Neuronal stem cell (in vitro differentiated cells): ENCODE measurements around the gene SLC6A16.
"Not testable (repeated sequence)": the region's sequence is repeated elsewhere in the genome, so short reads cannot be mapped to it uniquely, and the experiment has no call there.

Experiments
- DNase-seq: peaks from one replicate; pipeline ENCODE4 v3.0.0-alpha.2; 2013; ENCODE audit warnings: low spot score
- H2AFZ ChIP-seq: one replicate; pipeline ENCODE4 v1.6.1; 2013; ENCODE audit warnings: mild to moderate bottlenecking, low read length, inconsistent platforms
- H2AK5ac ChIP-seq: 2 replicates; pipeline ENCODE4 v1.6.1; 2013; ENCODE audit warnings: low read depth, mild to moderate bottlenecking, inconsistent platforms, low read length, moderate library complexity, mixed read lengths
- H2BK120ac ChIP-seq: 2 replicates; pipeline ENCODE4 v1.6.1; 2013; ENCODE audit warnings: low read depth, mild to moderate bottlenecking, inconsistent platforms, low read length, moderate library complexity, mixed read lengths
- H2BK12ac ChIP-seq: one replicate; pipeline ENCODE4 v1.6.1; 2013; ENCODE audit warnings: low read length, inconsistent platforms
- H2BK15ac ChIP-seq: 2 replicates; pipeline ENCODE4 v1.6.1; 2013; ENCODE audit warnings: mild to moderate bottlenecking, low read length, inconsistent platforms, mixed read lengths
- H2BK5ac ChIP-seq: one replicate; pipeline ENCODE4 v1.6.1; 2013; ENCODE audit warnings: inconsistent platforms, mild to moderate bottlenecking, low read length, moderate library complexity
- H3K14ac ChIP-seq: one replicate; pipeline ENCODE4 v1.6.1; 2013; ENCODE audit warnings: low read length, inconsistent platforms
- H3K18ac ChIP-seq: 2 replicates; pipeline ENCODE4 v1.6.1; 2013; ENCODE audit warnings: low read length, inconsistent platforms
- H3K23ac ChIP-seq: 2 replicates; pipeline ENCODE4 v1.6.1; 2013; ENCODE audit warnings: low read depth, mild to moderate bottlenecking, mixed read lengths, low read length, inconsistent platforms; ENCODE audit not compliant: poor library complexity
- H3K27ac ChIP-seq: replicated peaks from 3 replicates; pipeline ENCODE4 v1.5.1; 2013; ENCODE audit warnings: low read length, inconsistent platforms
- H3K27me3 ChIP-seq, 3 experiments: 2 replicates each; pipeline ENCODE4 v1.6.1; 2013; ENCODE audit warnings: low read length in 3 of 3, mild to moderate bottlenecking in 2 of 3, inconsistent platforms in 1 of 3, low read depth in 1 of 3, mixed read lengths in 1 of 3, moderate library complexity in 1 of 3; ENCODE audit not compliant: control insufficient read depth in 3 of 3, insufficient read depth in 3 of 3
- H3K36me3 ChIP-seq, 2 donors: replicated peaks in 1 of 2; 2 replicates each; pipeline ENCODE4 v1.6.1; 2013; ENCODE audit warnings: low read length in 2 of 2; ENCODE audit not compliant: control insufficient read depth in 2 of 2, insufficient read depth in 2 of 2
- H3K4ac ChIP-seq: 2 replicates; pipeline ENCODE4 v1.6.1; 2013; ENCODE audit warnings: inconsistent platforms, mild to moderate bottlenecking, low read length, moderate library complexity
- H3K4me1 ChIP-seq, 2 donors: 1 replicate in 1 of 2; 2 replicates in 1 of 2; pipeline ENCODE4 v1.6.1; 2013; ENCODE audit warnings: low read length in 2 of 2, low read depth in 1 of 2; ENCODE audit not compliant: control insufficient read depth in 2 of 2, insufficient read depth in 1 of 2
- H3K4me2 ChIP-seq: one replicate; pipeline ENCODE4 v1.6.1; 2013; ENCODE audit warnings: mild to moderate bottlenecking, low read length, inconsistent platforms; ENCODE audit not compliant: insufficient read depth, poor library complexity, severe bottlenecking
- H3K4me3 ChIP-seq, 2 donors: 2 replicates each; pipeline ENCODE4 v1.5.1; 2013; ENCODE audit warnings: low read length in 2 of 2, mild to moderate bottlenecking in 2 of 2, inconsistent platforms in 1 of 2, moderate library complexity in 1 of 2
- H3K79me1 ChIP-seq: one replicate; pipeline ENCODE4 v1.6.1; 2013; ENCODE audit warnings: low read depth, mild to moderate bottlenecking, inconsistent platforms, low read length, moderate library complexity
- H3K9ac ChIP-seq: one replicate; pipeline ENCODE4 v1.6.1; 2013; ENCODE audit warnings: mild to moderate bottlenecking, low read depth, low read length, inconsistent platforms; ENCODE audit not compliant: poor library complexity
- H3K9me3 ChIP-seq, 2 donors: replicated peaks in 1 of 2; 2 replicates each; pipeline versions ENCODE3 to v1.6.1; 2013; ENCODE audit warnings: low read length in 2 of 2, mild to moderate bottlenecking in 2 of 2, inconsistent platforms in 1 of 2, low read depth in 1 of 2, mixed read lengths in 1 of 2, moderate library complexity in 1 of 2; ENCODE audit not compliant: control insufficient read depth in 2 of 2, insufficient read depth in 1 of 2
- H4K8ac ChIP-seq: one replicate; pipeline ENCODE4 v1.6.1; 2013; ENCODE audit warnings: low read depth, mild to moderate bottlenecking, inconsistent platforms, low read length, moderate library complexity
- H4K91ac ChIP-seq: one replicate; pipeline ENCODE4 v1.6.1; 2013; ENCODE audit warnings: low read length, low read depth, mild to moderate bottlenecking, inconsistent platforms; ENCODE audit not compliant: poor library complexity
- WGBS, 2 donors: extraction: QIAGEN DNeasy Blood & Tissue Kit; methylation state at CpG; one replicate each; pipeline ENCODE4 v1.1.7; 2013; ENCODE audit warnings: missing lambda C conversion rate in 2 of 2, mixed read lengths in 1 of 2; ENCODE audit not compliant: insufficient read length in 2 of 2, insufficient replicate concordance in 1 of 2; ENCODE audit errors: extremely low coverage in 2 of 2; 5-methylcytosine and 5-hydroxymethylcytosine counted together

The SLC6A16 gene

GRCh38 chr19:49326165-49326704 lies 1.2 kb upstream of the SLC6A16 start:
- H2BK5ac ChIP-seq: no peak overlapping the region
- no peak overlapping the region for H3K27ac ChIP-seq
- no peaks in the 10 kb centered on the region for H3K4me1 ChIP-seq
- no peak overlapping the region for H2AK5ac ChIP-seq
- H3K9me3 ChIP-seq: peaks cover 10 to 25% of the 10 kb centered on the region in 2 donors
- H3K14ac ChIP-seq: no peak overlapping the region
- no peak overlapping the region for H3K4me3 ChIP-seq
- no peak overlapping the region for H3K23ac ChIP-seq
- no peak overlapping the region for H3K4me2 ChIP-seq
- H3K4ac ChIP-seq: no peak overlapping the region
- no peak overlapping the region for H3K9ac ChIP-seq
- WGBS, 2 donors: no CpG with 5 or more reads among the region's 3 CpGs
- no peak overlapping the region for H2BK15ac ChIP-seq
- no peak overlapping the region for H4K8ac ChIP-seq
- no peaks in the 10 kb centered on the region for H3K79me1 ChIP-seq
- DNase-seq: no peak
- H3K36me3 ChIP-seq: peaks cover 18 to 92% of the 10 kb centered on the region in 2 donors
- peaks cover 0 to 2% (median 0%) of the 10 kb centered on the region in 3 experiments for H3K27me3 ChIP-seq
- no peak overlapping the region for H2AFZ ChIP-seq
- H4K91ac ChIP-seq: no peak overlapping the region
- H3K18ac ChIP-seq: no peak overlapping the region
- no peak overlapping the region for H2BK120ac ChIP-seq
- no peak overlapping the region for H2BK12ac ChIP-seq

DNA sequence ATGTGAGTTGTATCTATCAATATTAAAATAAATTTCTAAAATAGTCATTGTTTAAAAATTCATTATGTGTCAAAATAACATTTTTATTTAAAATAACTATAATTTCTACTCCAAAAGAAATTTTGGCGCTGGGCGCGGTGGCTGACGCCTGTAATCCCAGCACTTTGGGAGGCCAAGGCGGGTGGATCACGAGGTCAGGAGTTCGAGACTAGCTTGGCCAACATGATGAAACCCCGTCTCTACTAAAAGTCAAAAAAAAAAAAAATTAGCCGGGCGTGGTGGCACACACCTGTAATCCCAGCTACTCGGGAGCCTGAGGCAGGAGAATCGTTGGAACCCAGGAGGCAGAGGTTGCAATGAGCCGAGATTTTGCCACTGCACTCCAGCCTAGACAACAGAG lies 765 bp upstream of the SLC6A16 start:
- not testable (repeated sequence) for H2BK12ac ChIP-seq, H3K27ac ChIP-seq, H3K9ac ChIP-seq, H3K4me2 ChIP-seq, H3K79me1 ChIP-seq, H2AK5ac ChIP-seq, H3K14ac ChIP-seq, H2BK15ac ChIP-seq, H3K4me3 ChIP-seq, H3K23ac ChIP-seq, H4K91ac ChIP-seq, H2BK120ac ChIP-seq, H4K8ac ChIP-seq, H3K27me3 ChIP-seq, H2BK5ac ChIP-seq, H3K4ac ChIP-seq, DNase-seq, H3K4me1 ChIP-seq, H3K18ac ChIP-seq, H2AFZ ChIP-seq
- no CpG with 5 or more reads among the region's 13 CpGs for WGBS, 2 donors
- Histone ChIP-seq H3K36me3 (peaks cover 18 to 92% of the 10 kb centered on the region in 2 donors), H3K9me3 (peaks cover 10 to 30% of the 10 kb centered on the region in 2 donors)

DNA sequence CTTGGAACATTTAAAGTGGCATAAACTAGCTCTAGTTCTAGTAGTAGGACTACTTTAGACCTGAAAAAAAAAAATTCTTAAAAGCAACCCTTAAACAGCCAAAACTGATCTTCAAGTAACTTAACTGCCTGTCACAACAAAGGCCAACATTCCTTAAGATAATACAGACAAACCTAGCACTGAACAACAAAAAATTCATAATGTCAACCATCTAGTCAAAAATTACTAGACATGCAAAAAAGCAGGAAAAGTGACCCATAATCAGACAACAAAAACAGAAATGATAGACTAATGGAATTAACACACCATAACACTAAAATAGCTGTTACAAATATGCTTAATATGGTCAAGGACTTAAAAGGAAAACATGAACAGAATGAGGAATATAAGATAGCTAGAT lies 6.7 kb downstream of the SLC6A16 start:
- Histone ChIP-seq H4K91ac (no peak overlapping the region), H3K36me3 (peaks cover 5 to 89% of the 10 kb centered on the region in 2 donors), H3K27me3 (no peaks in the 10 kb centered on the region), H2BK120ac (no peak overlapping the region), H3K79me1 (no peaks in the 10 kb centered on the region), H3K23ac (no peak overlapping the region), H3K27ac (no peak overlapping the region), H3K18ac (no peak overlapping the region), H2AFZ (no peak overlapping the region), H3K9me3 (peaks cover 7 to 48% of the 10 kb centered on the region in 2 donors), H3K4ac (no peak overlapping the region), H3K14ac (no peak overlapping the region), H3K4me1 (peaks cover 0 to 2% of the 10 kb centered on the region in 2 donors), H3K9ac (no peak overlapping the region), H2BK15ac (no peak overlapping the region), H3K4me3 (no peak overlapping the region), H2AK5ac (no peak overlapping the region), H2BK5ac (no peak overlapping the region), H4K8ac (no peak overlapping the region), H2BK12ac (no peak overlapping the region), H3K4me2 (no peak overlapping the region)
- no peak for DNase-seq

- Histone ChIP-seq H3K4me1 (peaks cover 0 to 2% of the 10 kb centered on the region in 2 donors), H2BK120ac (no peak overlapping the region), H3K9me3 (peaks cover 4 to 34% of the 10 kb centered on the region in 2 donors), H4K91ac (no peak overlapping the region), H3K27ac (no peak overlapping the region), H3K36me3 (peaks cover 3 to 88% of the 10 kb centered on the region in 2 donors), H2BK5ac (no peak overlapping the region), H3K27me3 (no peaks in the 10 kb centered on the region), H3K14ac (no peak overlapping the region), H3K18ac (no peak overlapping the region), H3K79me1 (no peaks in the 10 kb centered on the region), H2BK15ac (no peak overlapping the region), H4K8ac (no peak overlapping the region), H2AK5ac (no peak overlapping the region), H3K4me3 (no peak overlapping the region), H3K4me2 (no peak overlapping the region), H3K9ac (no peak overlapping the region), H3K4ac (no peak overlapping the region), H3K23ac (no peak overlapping the region), H2BK12ac (no peak overlapping the region), H2AFZ (no peak overlapping the region)
- DNase-seq: no peak
These were observed 8.7 kb downstream of the SLC6A16 start for GRCh38 chr19:49316284-49316683.
